ENCODE data around the gene AURKB.

DNA sequence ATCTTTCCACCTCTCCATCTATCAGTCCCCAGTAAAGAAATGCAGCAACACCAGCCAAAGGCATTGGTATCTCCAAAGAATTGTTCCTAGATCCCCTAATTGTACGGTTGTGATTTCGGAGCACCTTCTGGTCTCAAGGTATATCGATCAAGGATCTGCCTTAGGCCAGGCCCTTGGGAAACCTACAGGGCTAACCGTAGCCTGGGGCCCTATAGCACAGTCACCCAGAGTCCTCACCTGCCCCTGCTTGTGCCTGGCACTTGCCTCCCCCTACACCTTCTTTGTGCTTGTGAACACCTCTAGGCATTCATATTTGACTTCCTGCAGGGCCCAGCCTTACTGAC, 16.8 kb upstream of the AURKB start:
- TF ChIP-seq, protein P1, sequence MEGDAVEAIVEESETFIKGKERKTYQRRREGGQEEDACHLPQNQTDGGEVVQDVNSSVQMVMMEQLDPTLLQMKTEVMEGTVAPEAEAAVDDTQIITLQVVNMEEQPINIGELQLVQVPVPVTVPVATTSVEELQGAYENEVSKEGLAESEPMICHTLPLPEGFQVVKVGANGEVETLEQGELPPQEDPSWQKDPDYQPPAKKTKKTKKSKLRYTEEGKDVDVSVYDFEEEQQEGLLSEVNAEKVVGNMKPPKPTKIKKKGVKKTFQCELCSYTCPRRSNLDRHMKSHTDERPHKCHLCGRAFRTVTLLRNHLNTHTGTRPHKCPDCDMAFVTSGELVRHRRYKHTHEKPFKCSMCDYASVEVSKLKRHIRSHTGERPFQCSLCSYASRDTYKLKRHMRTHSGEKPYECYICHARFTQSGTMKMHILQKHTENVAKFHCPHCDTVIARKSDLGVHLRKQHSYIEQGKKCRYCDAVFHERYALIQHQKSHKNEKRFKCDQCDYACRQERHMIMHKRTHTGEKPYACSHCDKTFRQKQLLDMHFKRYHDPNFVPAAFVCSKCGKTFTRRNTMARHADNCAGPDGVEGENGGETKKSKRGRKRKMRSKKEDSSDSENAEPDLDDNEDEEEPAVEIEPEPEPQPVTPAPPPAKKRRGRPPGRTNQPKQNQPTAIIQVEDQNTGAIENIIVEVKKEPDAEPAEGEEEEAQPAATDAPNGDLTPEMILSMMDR (IDR thresholded peaks at IDR 0.05): no peak
- no peak for TF ChIP-seq POLR2AphosphoS5 (IDR thresholded peaks at IDR 0.05)
